ENCODE results near the gene THSD4.

The THSD4 gene

DNA sequence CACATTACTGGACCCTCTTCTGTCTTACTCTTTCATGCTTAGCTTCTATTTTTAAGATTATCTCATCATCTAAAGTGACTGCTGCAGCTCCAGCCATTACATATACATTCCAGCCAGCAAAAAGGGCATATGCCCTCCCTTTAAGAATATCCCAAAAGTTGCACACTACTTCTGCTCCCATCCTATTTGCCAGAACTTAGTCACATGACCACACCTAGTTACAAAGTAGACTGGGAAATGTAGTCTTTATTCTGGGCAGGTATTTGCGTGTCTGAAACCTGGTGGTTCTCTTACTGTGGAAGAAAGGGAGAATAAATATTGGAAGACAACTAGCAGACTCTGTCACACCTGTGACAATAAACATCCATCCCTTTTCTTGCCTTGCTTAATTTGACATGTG lies 353.4 kb downstream of the THSD4 start:
- no peak for DNase-seq

DNA sequence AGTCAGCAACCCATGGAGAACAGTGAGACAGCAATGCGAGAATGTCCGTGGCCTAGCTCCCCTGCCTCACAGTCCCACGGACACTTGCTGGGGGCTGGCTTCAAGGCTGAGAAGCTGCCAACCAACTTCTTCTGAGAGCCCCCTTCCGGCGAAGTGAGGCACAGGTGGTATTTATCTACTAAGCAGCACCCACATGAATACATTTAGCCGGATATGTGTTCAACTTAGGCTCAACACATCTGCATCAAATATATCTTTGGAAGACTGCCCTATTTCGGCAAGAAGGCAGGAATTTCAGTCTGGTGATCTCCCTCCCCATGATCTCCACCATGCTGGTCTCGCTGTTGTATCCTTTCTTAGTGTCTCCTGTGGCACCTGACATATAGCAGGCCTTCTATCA lies 354.1 kb downstream of the THSD4 start:
- no peak for DNase-seq

GRCh38 chr15:71471347-71471746 lies 356.1 kb downstream of the THSD4 start:
- no peak for DNase-seq

DNA sequence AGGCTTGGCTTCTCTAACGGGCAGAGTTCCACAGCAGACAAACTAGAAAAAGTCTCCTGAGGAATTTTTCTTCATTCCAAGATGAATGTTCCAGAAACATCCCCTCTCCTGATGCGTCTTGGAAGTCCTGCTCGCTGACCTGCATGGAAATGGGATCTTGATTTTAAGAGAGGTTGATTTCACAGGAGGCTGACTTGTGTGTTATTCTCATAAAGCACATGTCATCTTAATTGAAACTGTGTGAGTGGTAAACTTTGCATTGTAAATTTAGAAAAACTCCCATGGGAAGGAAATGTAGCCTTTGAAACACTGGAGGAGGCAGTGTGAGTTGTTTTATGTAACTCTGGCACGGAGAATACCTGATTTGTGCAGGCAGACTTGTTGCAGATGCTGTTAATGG lies 357.3 kb downstream of the THSD4 start:
- no peak for DNase-seq

DNA sequence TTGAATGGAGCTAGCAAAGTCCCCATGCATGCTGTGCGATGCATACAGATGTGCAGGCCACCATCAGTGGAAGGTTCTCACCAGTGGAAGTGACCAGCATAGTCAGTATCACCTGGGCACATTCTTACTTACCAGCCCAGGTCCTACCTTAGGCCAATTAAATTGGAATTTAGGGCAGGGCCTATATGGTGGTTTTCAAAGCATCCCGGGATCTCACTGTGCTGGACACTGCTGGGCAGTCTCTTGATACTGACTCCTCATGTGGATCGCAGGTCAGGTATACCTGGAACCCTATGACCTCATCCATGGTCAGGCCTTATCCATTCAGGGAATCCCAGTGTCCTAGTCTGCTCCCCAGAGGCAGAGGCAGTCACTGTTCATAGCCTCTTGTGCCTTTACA lies 358.5 kb downstream of the THSD4 start:
- DNase-seq: no peak

DNA sequence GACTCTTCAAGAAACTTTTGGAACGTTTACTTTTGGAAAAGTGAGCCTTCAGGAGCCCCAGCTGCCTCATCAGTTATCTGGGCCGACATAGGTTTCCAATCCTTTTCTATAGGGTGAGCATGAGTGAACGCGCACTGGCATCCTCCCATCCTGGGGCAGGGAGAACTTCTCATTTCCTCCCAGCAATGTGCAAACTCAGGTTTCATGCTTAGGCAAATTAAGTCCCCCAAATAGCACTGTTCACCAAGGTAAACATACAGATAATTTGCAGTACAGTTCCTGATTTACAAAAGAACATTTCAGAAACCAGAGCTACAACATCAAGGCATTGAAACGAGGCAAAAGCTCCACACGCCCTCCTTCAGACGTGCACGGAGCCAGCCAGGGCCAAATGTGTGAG lies 361.6 kb downstream of the THSD4 start:
- DNase-seq: no peak

GRCh38 chr15:71480556-71480955 lies 365.3 kb downstream of the THSD4 start:
- DNase-seq: no peak

DNA sequence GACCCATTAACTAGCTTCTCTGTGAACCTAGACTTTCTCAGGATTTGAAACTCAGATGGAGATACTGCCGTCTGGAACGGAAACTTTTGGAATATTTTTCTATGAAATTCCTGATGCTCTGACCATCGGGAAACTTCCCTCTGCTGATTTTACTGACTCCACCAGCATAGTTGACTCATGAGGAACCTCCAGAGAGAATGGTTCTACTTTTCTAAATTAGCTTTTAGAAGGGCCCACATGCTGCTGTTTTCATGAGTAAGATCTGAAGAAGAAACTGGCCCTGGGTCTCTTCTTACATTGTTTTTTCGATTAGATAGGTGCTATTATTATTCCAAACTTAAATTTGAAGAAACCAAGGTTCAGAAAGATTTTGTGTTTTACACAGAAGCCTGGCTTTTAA lies 368.8 kb downstream of the THSD4 start:
- no peak for DNase-seq

GRCh38 chr15:71485094-71485693 lies 369.9 kb downstream of the THSD4 start:
- DNase-seq: no peak

DNA sequence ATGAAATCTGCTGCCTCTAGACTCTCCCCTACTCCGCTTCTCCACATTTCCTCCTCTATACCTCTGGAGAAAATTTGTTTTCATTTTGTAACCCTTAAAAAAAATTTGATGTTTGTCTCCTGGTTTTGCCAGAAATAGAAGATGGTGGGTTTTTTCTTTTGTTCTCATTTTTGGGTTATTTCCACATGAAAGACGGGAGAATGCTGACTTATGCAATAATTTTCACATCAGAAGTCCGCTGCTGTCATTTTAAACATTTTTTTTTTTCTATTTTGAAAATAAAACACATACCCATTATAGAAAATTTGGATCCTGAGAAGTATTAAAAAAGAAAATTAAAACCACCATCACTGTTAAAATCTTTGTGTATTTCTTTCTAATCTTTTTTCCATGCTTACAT lies 374.3 kb downstream of the THSD4 start:
- DNase-seq: no peak

- DNase-seq: no peak
Observed at GRCh38 chr15:71493526-71493925, 378.3 kb downstream of the THSD4 start.

- no peak for DNase-seq
Observed at GRCh38 chr15:71494563-71495397, 379.5 kb downstream of the THSD4 start.

DNA sequence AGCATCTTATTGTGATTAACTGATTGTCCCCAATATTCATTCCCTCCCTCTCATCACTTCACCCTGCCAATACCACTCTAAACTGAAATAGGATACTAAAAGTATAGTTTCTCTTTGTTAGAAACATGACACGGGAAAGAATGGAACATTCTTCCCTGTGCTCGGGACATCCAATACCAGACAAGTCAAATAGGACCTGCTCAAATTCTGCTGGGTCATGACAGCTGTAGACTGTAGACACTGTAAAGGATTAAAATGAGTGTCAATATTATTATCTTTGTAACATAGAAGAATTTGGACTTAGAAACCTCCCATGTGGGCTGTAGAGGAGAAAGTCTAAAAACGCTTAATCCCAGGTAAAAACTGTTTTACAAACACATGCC lies 380.1 kb downstream of the THSD4 start:
- no peak for DNase-seq

- no peak for DNase-seq
Observed at GRCh38 chr15:71496336-71496955, 381.2 kb downstream of the THSD4 start.

DNA sequence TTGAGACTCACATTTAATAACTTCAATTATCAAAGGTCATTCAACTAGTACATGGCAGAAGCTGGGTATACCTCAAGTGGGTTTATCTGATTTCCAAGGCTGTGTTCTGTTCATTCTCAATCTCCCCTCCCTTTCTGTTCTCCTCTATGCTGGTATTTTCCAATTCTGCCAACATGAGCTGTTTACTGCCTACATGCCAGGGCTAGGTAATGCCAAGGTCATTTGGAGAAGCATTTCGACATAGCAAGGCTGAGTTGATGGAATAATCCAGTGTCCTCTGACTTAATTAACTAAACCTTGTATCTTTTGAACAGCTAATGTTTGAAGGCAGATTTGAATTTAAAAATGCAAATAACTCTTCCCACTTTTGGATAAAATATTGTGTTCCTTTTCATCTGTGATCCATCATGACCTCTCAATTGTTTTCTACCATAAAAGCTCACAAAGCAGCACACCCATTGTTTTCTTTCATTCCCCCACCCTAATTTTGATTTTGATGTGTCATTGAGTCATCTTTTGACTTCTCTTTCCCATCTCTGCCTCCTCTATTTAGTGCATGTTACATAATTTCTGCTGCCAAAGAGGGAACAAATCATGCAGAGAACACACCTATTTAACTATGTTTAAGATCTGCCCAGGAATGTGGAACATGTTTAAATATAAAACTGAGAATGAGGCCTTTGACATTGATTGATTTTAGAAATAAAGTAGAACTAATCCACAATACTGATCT lies 386.2 kb downstream of the THSD4 start:
- DNase-seq: no peak

GRCh38 chr15:71502077-71502432 lies 386.8 kb downstream of the THSD4 start:
- DNase-seq: no peak

DNA sequence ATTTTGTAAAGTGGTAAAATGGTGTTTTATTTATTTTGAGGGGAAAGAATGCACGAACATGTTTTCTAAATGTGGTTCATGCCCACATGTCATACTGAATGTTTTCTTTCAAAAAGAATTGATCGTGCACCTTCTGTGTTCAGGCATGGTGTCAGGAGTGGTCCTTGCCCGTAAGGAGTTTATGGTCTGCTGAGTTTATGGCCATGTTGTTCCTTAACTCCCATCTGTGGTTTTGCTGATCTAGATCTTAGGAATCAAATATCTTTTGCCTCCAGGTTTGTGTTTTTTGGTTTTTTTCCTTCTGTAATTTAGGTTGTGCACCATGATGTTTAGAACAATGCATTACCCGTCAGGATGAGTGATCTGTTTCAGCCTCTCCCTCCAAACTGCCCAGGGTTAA lies 390.7 kb downstream of the THSD4 start:
- no peak for DNase-seq

- no peak for DNase-seq
Observed at GRCh38 chr15:71506946-71507345, 391.7 kb downstream of the THSD4 start.

DNA sequence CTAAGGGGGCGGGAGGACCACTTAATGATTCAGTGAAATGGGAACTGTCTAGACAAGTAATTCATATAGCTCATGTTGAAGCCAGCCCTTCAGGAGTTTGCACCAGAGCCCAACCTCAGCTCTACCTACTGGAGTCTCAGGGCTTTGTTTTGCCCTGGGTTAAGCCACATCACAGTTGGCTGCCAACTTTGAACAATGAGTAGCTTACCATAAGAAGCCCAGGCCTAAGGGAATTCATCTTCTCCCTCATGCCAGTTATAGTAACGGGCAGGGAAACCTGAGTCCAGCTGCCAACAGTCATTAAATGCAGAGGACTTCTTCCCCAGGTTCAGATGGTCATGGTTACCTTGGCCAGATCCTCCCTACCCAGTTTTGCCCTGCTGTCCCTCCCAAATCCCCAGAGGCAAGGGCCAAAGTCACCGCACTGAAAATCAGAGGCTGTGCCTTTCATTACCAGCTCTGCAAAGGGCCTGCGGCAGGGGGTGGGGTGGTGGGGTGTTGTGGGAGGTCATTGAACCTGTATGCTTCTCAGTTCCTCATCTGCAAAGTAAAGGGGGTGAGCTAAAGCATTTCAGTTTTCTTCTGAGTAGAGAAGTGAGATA lies 392.9 kb downstream of the THSD4 start:
- DNase-seq: no peak

DNA sequence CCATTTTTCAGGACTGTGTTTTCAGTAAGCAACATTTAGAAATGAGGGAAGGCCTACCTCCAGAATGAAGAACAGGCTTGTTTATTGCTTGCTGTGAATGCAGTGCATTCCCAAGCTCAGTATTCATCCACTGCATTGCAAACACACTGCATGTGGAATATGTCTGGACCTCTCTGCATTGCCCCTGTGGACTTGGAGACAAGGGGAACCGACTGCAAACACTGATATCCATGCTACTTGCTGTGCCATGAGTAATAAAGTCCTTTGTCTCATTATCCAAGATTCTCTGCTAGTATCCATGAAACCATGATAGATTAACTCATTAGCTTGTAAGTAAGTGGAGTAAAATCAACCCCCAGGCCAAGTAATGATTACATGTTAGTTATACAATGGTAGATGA lies 393.9 kb downstream of the THSD4 start:
- DNase-seq: no peak

- no peak for DNase-seq
Observed at GRCh38 chr15:71510763-71511162, 395.5 kb downstream of the THSD4 start.

DNA sequence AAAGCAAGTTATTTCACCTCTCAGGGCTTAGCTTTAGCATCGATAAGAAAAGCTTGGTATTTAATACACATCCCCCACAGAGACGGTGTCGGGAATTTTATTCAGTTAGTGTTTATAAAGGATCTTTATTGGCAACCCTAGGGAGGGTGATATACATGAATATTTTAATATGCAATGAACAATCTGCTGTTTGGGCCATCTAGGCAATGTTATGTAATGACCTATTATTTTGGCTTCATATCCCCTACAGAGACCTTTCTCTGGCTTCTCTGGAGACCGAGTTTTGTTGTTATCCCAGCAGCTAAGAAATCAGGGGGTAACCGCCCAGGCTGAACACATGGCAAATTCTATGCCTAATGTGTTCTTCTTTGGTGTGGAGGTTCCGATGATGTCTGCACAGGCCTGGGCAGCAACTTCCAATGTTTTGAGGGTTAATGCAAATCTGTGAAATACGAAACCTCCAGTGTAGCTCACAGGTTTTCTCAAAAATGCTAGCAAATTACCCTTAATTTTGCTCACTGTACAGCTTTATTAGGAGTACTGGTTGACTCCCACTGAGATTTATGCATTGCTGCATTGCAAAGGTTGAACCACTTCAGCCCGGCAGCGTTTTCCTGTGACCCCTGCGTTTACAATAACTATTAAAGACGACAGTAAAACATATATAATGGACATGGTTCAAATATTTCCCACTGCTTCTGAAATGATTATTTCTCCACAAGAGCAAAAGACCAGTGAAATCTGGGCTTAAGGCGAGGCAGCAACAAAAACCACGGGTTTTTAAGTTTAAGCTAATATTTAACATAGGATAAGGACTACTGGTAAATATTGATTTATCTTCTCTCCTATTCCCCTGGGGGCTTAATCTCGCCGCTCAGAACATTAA lies 396.8 kb downstream of the THSD4 start:
- DNase-seq: no peak
